SIG-M5 (cell line): Measurements from ENCODE around the gene PTPN5.
"Not testable (repeated sequence)": the region's sequence is repeated elsewhere in the genome, so short reads cannot be mapped to it uniquely, and the experiment has no call there.

Experiments used
- DNase-seq: peaks from one replicate; lab custom pipeline; 2025; lab: John Stamatoyannopoulos, UW

Gene PTPN5

GRCh38 chr11:18709414-18709813 lies 82.2 kb downstream of the PTPN5 start:
- DNase-seq: no peak

- no peak for DNase-seq
Measured at GRCh38 chr11:18707811-18708340, 83.7 kb downstream of the PTPN5 start.

- no peak for DNase-seq
Measured at GRCh38 chr11:18706330-18707243, 85.0 kb downstream of the PTPN5 start.

DNA sequence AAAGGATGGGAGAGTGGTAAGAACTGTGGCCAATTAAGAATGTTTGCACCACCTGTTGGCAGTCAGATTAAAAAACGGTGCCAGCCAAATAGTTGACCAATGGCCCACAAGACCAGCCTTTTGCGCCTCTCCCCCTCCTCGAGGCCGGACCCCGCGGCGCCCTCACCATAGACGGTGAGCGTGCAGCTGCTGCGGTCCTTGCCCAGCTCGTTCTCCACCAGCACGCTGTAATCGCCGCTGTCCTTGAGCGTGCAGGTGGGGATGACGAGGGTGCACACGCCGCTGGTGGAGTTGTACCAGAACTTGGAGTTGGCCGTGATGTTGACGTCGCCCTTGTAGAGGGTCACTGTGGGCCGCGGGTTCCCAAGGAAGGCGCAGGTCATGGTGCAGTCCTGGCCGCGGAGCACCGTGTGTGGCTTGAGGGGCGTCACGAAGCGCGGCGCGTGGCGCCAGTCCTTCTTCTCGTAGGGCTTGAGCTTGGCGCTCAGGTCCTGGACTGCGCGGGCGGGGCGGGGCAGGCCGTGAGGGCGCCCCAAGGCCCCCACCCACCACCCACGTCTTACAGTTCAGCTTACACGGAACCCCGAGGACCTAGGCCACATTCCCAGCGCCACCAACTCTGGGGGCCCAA lies 85.8 kb downstream of the PTPN5 start:
- DNase-seq: no peak

DNA sequence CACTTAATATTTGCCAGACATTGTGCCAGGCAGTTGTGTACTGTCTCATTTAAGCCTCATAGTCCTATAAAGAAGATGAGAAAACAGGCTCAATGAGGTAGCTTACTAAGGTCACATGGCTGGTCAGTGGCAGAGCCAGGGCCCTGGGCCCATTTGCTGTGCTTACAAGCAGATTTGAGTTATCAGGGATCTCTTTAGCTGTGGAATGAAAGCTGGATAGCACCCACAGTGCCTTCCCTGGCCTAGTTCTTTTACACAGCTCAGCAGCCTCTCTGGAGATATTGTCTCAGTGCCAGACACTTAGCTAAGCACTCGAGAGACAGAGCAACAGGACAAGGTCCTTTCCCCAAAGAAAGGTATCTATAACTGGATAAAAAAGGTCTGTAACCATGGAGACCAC lies 86.9 kb downstream of the PTPN5 start:
- DNase-seq: no peak

- DNase-seq: no peak
Measured at GRCh38 chr11:18704045-18704645, 87.5 kb downstream of the PTPN5 start.

DNA sequence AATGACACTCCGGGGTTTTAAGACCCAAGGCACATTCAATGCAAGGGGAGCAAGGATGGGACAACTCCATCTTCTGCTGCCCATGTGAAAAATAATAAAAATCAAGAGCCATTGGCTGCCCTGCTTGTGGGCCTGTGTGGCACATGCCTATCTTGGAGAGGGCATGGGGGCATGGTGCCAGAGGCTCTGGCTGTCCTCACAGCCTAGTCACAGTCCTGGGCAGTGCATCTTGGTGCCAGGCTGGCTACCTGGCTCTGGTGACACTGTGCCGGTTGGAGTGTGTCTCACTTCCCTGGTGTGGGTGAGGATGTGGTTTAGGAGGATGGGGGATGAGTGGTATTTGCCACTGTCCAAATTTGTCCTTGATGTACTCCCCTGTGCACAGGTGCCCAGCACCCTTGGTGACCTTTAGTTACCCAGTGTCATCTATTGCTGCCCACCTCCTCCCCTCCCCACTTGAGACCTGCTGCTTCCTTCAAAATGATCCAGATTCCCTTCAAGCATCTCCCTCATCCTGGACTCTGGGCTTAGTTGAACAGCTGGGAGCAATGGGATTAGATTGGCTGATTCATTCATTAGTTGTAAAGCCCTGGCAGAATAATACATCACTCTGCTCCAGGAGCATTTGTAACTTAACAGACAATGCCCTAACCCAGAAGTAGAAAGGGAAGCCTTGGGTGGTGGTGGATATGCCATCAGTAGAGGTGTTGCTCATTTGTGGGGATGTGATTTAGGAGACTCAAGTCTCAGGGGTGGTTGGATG lies 88.4 kb downstream of the PTPN5 start:
- DNase-seq: no peak

GRCh38 chr11:18701614-18702216 lies 89.9 kb downstream of the PTPN5 start:
- DNase-seq: no peak

GRCh38 chr11:18700872-18701271 lies 90.7 kb downstream of the PTPN5 start:
- no peak for DNase-seq

GRCh38 chr11:18700375-18700774 lies 91.2 kb downstream of the PTPN5 start:
- no peak for DNase-seq

GRCh38 chr11:18699848-18700261 lies 91.7 kb downstream of the PTPN5 start:
- no peak for DNase-seq

GRCh38 chr11:18699269-18699596 lies 92.4 kb downstream of the PTPN5 start:
- DNase-seq: no peak

GRCh38 chr11:18698341-18699268 lies 93.0 kb downstream of the PTPN5 start, which contains the start of gene TMEM86A:
TMEM86A (plus strand) TSS chr11:18698779; CDS start chr11:18698887, 108 bp downstream.
- no peak for DNase-seq

DNA sequence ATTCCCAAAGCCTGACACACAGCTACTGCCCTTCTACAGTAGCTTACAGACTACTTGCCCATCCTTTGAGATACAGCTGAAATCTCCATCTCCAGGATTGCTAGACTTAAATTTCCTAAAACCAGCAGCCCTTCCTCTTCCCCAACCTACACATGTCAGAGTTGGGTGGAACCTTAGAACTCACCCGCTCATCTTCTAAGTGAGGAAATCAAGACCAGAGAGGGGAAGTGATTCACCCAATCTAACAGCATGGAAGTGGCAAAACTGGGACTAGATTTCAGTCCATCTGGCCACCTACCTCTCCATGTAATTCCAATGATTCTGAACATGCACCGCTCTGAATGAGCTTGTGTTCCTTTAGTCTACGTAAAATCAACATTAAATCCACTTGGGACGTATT lies 94.0 kb downstream of the PTPN5 start:
- peak; percentile 4 for DNase-seq

DNA sequence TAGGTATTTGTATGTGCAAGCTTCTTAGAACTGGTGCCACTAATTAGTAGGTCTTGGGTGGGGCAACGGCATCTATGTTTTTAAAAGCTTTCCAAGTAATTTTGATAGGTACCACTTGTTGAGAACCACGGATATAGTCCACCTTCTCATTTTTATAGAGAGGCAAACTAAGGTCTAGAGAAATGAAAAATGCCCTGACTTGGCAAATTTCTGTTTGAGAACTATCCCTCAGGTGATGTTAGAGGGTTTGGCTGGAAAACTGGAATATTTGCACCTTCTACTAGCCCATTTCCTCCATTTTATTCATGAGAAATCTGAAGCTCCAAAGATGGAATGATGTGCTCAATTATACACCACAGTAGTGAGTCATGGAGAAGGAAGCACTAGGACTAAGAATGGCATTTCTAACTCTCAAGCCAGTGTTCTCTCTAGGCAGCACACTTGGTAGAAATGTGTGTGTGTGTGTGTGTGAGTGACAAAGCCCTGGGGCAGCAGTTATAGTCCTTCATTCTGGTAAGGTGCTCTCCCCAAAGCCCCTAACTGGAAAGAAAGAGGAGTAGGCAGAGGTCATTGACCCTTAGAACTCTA lies 94.9 kb downstream of the PTPN5 start:
- DNase-seq: no peak

DNA sequence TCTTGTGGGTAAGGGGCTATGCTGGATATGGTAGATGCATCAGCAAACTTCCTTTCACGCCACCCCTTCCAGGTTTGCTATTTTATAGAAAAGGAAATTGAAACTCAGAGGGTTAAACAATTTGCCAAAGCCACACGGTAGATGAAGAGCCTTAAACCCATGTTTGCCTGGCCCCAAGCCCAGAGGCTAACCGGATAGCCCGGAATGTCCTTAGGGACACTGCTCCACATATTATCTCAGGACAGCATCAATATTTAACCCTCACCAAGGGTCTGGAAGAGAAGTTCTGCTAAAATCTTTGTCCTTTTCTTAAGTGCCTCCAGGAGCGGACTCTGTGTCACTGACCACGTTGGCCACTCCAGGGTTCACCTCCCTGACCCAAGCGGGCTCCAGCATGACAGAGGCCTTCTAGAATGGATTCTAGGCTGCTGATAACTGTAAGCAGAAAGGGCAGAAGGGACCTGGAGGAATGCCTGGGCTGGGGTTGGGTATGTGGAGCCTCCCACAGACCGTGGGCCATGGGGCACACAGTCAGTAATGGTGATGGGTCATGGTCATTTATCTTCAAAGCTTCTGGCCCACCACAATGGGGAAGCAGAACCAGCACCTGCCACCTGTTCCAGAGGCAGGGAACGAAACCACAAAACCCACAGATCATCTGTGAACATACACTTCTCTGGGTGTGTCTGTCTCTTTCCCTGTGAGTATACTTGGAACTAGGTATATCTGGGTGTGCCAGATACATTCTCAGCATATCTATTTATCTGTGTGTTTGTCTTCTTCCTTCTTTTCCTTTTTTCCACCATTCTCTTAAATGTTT lies 98.4 kb downstream of the PTPN5 start:
- no peak for DNase-seq

GRCh38 chr11:18691467-18692140 lies 100.0 kb downstream of the PTPN5 start:
- not testable (repeated sequence) for DNase-seq

DNA sequence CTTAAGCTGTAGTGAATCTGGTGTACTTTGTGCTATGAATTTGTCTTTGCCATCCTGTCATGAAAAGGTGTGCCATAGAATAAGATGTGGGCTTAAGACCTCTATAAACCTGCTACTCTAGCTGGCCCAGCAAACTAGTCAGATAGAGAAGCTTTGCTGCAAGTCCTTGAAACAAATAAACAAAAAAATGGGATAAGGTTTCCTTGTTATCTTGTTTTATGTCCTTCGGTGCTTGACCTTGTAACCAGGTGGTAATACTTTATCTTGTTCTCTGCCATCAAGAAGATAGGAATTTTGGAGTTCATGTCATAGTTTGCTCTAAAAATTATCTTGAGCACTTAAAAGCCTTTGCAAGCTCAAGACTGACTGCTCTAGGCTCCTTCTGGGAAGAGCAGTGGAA lies 107.3 kb downstream of the PTPN5 start:
- DNase-seq: no peak

DNA sequence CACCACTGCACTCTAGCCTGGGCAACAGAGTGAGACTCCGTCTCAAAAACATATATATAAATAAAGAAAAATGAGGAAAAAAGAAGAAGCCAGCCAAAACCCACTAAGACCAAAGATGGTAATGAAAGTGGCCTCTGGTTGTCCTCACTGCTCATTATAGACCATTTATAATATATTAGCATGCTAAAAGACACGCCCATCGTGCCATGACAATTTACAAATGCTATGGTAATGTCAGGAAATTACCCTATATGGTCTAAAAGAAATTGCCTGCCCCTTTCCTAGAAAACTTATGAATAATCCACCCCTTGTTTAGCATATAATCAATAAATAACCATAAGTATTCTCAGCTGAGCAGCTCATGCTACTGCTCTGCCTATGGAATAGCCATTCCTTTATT lies 109.1 kb downstream of the PTPN5 start:
- DNase-seq: no peak
